ENCODE results near the gene MAJIN.

The MAJIN gene

DNA sequence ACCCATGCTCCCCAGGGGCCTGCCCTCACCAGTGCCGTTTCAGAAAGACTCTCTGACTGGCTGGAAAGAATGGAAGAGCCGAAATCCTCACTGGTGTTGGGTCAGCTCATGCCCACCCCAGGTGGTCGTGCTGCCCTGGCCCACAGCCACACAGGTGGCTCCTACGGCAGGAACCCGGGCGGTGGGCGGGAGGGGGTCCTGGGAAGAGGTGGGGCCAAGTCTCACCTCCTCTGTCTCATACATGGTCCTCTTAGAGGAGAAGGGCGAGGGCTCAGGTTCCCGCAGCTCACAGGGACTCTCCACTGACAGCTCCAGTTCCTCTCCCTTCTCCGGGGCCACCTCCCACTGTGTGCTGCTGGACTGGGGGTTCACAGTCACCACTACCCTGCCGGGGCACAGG, 63.1 kb downstream of the MAJIN start (continued):
- TF ChIP-seq CREB5 (CRISPR knock-in tag; IDR thresholded peaks at IDR 0.05; ENCODE audit: low read depth): no peak
- TF ChIP-seq ARNTL (CRISPR knock-in tag; IDR thresholded peaks at IDR 0.05; ENCODE audit: borderline replicate concordance, low read depth): no peak
- TF ChIP-seq PPARA (CRISPR knock-in tag; IDR thresholded peaks at IDR 0.05; ENCODE audit: borderline replicate concordance): no peak
- no peak for TF ChIP-seq PATZ1 (CRISPR knock-in tag; IDR thresholded peaks at IDR 0.05; ENCODE audit: borderline replicate concordance)
- no peak for TF ChIP-seq ZFP3 (CRISPR knock-in tag; IDR thresholded peaks at IDR 0.05)
- no peak for TF ChIP-seq ZFP30 (CRISPR knock-in tag; IDR thresholded peaks at IDR 0.05)

- ATAC-seq: no peak
- TF ChIP-seq ZFP30 (CRISPR knock-in tag; IDR thresholded peaks at IDR 0.05) (no peak), CREB5 (CRISPR knock-in tag; IDR thresholded peaks at IDR 0.05; ENCODE audit: low read depth) (no peak), CSDC2 (CRISPR knock-in tag; IDR thresholded peaks at IDR 0.05) (no peak), GLIS3 (CRISPR knock-in tag; IDR thresholded peaks at IDR 0.05) (no peak)
Measured at GRCh38 chr11:64906314-64906635, 65.6 kb downstream of the MAJIN start.

DNA sequence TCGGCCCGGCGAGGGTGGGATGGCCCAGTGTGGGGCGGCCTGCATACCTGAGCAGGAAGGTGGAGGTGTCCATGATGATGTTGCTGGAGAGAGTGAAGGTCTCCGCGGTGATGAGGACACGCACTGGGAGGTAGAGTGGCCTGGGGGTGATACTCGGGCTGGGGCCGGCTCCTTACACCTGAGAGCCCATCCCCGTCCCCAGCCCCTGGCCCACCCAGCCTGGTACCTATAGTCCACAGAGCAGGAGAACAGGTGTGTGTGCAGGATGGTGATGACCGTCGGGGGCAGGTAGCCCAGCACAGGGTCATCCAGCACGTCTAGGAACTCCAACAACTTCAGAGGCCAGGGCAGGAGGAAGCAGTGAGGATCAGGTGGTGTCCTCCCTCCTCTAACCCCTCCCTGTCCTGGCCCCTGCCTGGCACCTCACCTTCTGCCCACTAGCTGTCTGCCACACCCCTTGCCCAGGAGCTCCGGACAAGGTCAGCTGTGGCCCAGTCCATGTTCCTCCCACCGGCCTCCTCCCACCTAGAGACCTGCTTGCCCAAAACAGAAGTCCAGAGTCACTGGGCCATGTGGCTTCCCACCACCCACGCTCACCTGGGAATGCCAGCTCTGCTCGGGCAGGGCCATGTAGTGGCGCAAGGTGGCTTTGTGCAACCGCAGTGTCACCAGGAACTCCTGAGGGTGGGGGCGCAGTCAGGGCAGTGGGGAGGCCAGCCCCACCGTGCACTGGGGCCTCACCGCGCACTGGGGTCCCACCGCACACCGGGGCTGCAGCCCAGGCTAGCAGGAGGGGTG, 66.2 kb downstream of the MAJIN start:
- TF ChIP-seq CSDC2 (CRISPR knock-in tag; IDR thresholded peaks at IDR 0.05): no peak
- TF ChIP-seq PATZ1 (CRISPR knock-in tag; IDR thresholded peaks at IDR 0.05; ENCODE audit: borderline replicate concordance): no peak
- no peak for TF ChIP-seq ZNF8 (CRISPR knock-in tag; IDR thresholded peaks at IDR 0.05)
- no peak for TF ChIP-seq ZNF70 (CRISPR knock-in tag; IDR thresholded peaks at IDR 0.05)
- TF ChIP-seq GLIS3 (CRISPR knock-in tag; IDR thresholded peaks at IDR 0.05): no peak
- TF ChIP-seq ZFP3 (CRISPR knock-in tag; IDR thresholded peaks at IDR 0.05): no peak
- no peak for TF ChIP-seq ZNF565 (CRISPR knock-in tag; conservative IDR thresholded peaks at IDR 0.05; ENCODE audit: low read depth)
- no peak for TF ChIP-seq ARNTL (CRISPR knock-in tag; IDR thresholded peaks at IDR 0.05; ENCODE audit: borderline replicate concordance, low read depth)
- no peak for TF ChIP-seq CREB5 (CRISPR knock-in tag; IDR thresholded peaks at IDR 0.05; ENCODE audit: low read depth)
- no peak for ATAC-seq

GRCh38 chr11:64903291-64903833, 68.5 kb downstream of the MAJIN start:
- TF ChIP-seq RARB (CRISPR knock-in tag; IDR thresholded peaks at IDR 0.05) (no peak), ESRRG (CRISPR knock-in tag; IDR thresholded peaks at IDR 0.05) (no peak), ZNF8 (CRISPR knock-in tag; IDR thresholded peaks at IDR 0.05) (no peak), ARNTL (CRISPR knock-in tag; IDR thresholded peaks at IDR 0.05; ENCODE audit: borderline replicate concordance, low read depth) (no peak), BACH2 (CRISPR knock-in tag; IDR thresholded peaks at IDR 0.05; ENCODE audit: borderline replicate concordance) (no peak), ISL1 (CRISPR knock-in tag; IDR thresholded peaks at IDR 0.05) (no peak), ZC3H10 (CRISPR knock-in tag; IDR thresholded peaks at IDR 0.05) (no peak)
- ATAC-seq: no peak
